ENCODE results near the gene POU4F1. TPM values are rescaled to one million over a fixed set of nuclear protein-coding genes. Genes with fewer than 3 reads are reported as not detected.

Gene POU4F1
- total RNA-seq, 4 donors from 2014 or later = not detected

DNA sequence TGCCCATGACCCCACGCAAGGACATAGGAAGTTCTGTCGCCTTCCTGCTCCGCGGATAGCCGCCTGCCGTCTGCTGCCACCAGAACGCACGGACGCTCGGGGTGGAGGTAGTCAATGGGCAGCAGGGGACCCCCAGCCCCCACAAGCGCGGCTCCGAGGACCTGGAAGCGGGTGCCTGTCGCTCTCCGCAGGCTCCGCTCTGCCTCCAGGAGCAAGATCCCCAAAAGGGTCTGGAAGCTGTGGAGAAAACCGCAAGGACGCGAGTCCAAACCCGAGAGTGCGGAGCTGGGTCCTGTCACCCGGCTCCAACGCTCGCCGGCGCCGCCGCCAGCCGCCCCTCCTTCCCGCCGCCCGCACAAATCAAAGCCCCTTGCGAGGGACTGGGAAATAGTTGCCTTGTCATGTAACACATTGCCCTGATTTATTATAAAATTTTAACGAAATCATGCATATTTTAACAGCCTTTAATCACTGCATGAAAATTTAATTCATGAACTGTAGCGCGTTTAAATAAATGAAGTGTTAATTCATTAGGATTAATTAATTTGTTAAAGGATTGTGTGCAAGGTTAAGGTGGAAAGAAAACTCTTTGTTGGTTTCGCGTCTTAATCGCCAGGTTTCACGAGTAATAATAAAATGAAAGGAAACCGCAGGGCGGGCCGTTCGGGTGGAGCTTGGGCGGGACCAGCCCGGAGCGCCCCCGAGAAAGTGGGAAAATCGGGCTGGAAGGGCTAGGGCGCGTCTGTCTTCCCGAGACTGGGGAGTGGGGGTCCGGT lies 5.5 kb upstream of the POU4F1 start:
- Histone ChIP-seq H3K4me3 (peak overlapping the region; percentile 20 to 59 (median 42)), H3K27me3 (peaks cover 0 to 53% of the 10 kb centered on the region in 2 donors), H3K4me1 (peaks cover 0 to 28% (median 6%) of the 10 kb centered on the region in 4 donors), H3K36me3 (peaks cover 0 to 5% (median 0%) of the 10 kb centered on the region in 3 donors), H3K9me3 (no peaks in the 10 kb centered on the region), H3K27ac (no peak overlapping the region)
- DNase-seq = no peak
- TF ChIP-seq POLR2A (IDR thresholded peaks at IDR 0.05) = no peak
- TF ChIP-seq, protein P1, sequence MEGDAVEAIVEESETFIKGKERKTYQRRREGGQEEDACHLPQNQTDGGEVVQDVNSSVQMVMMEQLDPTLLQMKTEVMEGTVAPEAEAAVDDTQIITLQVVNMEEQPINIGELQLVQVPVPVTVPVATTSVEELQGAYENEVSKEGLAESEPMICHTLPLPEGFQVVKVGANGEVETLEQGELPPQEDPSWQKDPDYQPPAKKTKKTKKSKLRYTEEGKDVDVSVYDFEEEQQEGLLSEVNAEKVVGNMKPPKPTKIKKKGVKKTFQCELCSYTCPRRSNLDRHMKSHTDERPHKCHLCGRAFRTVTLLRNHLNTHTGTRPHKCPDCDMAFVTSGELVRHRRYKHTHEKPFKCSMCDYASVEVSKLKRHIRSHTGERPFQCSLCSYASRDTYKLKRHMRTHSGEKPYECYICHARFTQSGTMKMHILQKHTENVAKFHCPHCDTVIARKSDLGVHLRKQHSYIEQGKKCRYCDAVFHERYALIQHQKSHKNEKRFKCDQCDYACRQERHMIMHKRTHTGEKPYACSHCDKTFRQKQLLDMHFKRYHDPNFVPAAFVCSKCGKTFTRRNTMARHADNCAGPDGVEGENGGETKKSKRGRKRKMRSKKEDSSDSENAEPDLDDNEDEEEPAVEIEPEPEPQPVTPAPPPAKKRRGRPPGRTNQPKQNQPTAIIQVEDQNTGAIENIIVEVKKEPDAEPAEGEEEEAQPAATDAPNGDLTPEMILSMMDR (IDR thresholded peaks at IDR 0.05) = no peak

DNA sequence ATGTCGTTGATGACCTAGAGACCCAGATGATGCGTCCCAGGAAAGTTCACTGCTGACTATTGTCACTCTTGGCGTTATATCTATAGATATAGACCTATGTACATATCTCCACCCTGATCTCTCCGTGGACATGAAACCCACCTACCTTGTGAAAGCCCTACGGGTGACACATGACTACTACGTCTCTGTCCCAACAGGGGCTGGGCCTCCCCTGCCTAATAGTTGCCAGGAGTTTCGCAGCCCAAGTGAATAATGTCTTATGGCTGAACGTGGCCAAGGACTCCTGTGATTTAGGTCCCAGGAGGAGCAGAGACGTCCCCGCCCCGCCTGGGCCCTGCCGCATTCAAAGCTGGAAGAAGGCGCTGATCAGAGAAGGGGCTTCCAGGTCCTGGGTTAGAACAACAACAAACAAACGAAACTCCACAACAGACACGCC lies 4.9 kb upstream of the POU4F1 start:
- Histone ChIP-seq H3K4me3 (peak overlapping the region in 3 of 4 donors; percentile 35 to 59 (median 49)), H3K27me3 (peaks cover 0 to 58% of the 10 kb centered on the region in 2 donors), H3K4me1 (peaks cover 0 to 32% (median 6%) of the 10 kb centered on the region in 4 donors), H3K36me3 (no peaks in the 10 kb centered on the region), H3K27ac (no peak overlapping the region), H3K9me3 (no peaks in the 10 kb centered on the region)
- DNase-seq = no peak
- TF ChIP-seq, protein P1 (IDR thresholded peaks at IDR 0.05) = no peak
- TF ChIP-seq POLR2A (IDR thresholded peaks at IDR 0.05) = no peak

DNA sequence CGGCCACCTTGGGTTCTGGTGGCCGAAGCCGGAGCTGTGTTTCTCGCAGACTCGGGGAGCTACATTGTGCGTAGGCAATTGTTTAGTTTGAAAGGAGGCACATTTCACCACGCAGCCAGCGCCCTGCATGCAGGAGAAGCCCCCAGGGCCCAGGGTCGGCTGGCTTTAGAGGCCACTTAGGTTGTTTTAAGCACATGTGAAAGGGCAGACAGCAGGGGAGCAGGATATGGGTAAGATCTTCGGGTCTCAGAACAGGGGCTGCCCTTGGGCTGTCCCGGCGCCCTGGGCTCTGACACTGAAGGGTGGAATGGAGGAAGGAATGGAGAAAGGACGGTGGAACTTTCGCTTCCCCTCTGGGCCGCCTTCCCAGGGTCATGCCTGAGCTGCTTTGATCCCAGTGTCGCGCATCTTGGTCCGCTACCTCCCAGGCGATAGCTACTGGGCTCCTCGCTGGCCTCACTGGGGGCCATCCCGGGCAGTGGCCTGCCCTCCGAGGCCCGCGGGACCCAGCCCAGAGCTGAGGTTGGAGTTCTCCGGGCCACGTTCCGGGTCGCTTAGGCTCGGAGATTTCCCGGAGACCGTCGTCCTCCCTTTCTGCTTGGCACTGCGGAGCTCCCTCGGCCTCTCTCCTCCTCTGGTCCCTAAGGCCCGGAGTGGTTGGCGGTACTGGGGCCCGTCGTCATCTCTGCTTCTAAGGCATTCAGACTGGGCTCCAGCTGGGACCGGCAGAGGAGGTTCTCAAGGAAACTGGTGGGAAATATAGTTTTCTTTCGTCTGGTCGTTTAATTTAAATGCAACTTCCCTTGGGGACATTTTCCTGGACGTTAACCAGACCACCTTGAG lies 4.3 kb upstream of the POU4F1 start:
- no peaks in the 10 kb centered on the region for H3K9me3 ChIP-seq
- no peak for DNase-seq
- H3K27me3 ChIP-seq = peaks cover 0 to 63% of the 10 kb centered on the region in 2 donors
- no peak overlapping the region for H3K4me3 ChIP-seq
- peaks cover 0 to 39% (median 9%) of the 10 kb centered on the region in 4 donors for H3K4me1 ChIP-seq
- no peak overlapping the region for H3K27ac ChIP-seq
- no peaks in the 10 kb centered on the region for H3K36me3 ChIP-seq
- TF ChIP-seq POLR2A (IDR thresholded peaks at IDR 0.05) = no peak
- TF ChIP-seq, protein P1 (IDR thresholded peaks at IDR 0.05) = no peak

DNA sequence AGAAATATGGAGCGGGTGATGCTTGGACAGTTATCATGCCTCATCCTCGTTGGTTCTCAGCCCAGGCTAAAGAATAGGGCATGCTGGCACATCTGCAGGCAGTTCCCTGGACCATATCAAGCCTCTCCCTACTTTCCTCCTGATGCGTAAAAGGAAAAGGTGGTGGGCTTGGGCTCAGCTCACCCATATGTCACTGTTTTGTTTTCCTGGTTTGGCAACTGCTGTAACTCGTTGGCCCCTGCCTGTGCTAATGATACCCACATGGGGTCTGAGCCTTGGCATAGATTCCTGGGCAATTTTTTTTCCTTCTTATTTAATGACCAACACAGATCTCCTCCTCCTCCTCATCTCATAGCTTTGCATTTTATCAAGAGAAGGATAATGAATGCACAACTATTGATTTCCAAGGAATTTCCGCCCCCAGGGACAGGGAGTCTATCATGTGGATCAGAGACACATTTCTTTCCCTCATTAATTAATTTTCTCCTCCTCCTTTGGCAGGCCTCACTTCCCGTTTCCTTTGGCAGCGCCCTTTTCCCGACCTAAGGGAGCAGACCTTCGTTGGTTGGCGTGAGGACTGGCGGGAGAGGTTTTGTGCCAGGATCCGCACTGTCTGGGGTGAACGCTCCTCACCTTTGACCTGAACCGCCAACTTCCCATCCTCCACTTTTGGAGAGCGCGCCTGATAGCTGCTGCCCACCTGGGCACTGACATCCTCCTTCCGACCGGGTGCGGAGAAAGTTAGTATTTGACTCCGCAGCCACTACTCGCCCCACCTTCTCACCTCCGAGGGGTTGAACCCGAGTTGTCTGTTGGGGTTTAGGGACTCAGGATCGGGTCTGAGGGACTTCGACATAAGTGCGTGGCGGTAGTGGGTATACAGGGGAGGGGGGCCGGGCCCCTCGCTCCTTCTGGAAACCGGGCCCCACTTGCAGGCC lies 3.4 kb upstream of the POU4F1 start:
- Histone ChIP-seq H3K27ac (no peak overlapping the region), H3K9me3 (no peaks in the 10 kb centered on the region), H3K4me3 (no peak overlapping the region), H3K27me3 (peaks cover 0 to 67% of the 10 kb centered on the region in 2 donors), H3K4me1 (peaks cover 0 to 43% (median 12%) of the 10 kb centered on the region in 4 donors), H3K36me3 (no peaks in the 10 kb centered on the region)
- TF ChIP-seq, protein P1 (IDR thresholded peaks at IDR 0.05) = no peak
- no peak for TF ChIP-seq POLR2A (IDR thresholded peaks at IDR 0.05)
- DNase-seq = no peak

Data from Peyer's patch (tissue), 4 donors.